22Rv1 (cell line): ENCODE results near the gene DACH1.

ENCODE experiments used
- ZFX ChIP-seq: fragments of 450-650 bp; IDR thresholded peaks from 2 replicates; pipeline ENCODE4 v1.6.1; 2017; ENCODE audit warnings: antibody characterized with exemption, borderline replicate concordance
- TF ChIP-seq, protein P1 (sequence below): fragments of 450-650 bp; IDR thresholded peaks from 2 replicates; pipeline ENCODE4 v1.5.1; 2017; ENCODE audit warnings: mild to moderate bottlenecking

DNA sequence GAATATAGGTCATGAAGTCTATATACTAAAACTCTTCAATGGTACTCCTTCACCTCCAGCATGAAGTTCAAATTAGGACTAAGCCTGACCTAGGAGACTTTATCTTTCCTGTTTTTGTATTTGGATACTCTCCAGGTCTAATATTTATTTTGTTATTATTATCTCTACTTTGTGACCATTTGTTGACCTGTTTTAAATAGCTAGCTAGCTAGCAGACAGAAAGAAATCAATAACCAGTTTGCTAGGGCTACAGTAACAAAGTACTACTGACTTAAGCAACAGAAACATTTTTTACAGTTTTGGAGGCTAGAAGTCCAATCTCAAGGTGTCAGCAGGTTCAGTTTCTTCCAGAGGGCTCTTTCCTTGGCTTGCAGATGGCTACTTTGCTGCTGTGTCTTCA lies 15.1 kb upstream of the DACH1 start:
- TF ChIP-seq, protein P1, sequence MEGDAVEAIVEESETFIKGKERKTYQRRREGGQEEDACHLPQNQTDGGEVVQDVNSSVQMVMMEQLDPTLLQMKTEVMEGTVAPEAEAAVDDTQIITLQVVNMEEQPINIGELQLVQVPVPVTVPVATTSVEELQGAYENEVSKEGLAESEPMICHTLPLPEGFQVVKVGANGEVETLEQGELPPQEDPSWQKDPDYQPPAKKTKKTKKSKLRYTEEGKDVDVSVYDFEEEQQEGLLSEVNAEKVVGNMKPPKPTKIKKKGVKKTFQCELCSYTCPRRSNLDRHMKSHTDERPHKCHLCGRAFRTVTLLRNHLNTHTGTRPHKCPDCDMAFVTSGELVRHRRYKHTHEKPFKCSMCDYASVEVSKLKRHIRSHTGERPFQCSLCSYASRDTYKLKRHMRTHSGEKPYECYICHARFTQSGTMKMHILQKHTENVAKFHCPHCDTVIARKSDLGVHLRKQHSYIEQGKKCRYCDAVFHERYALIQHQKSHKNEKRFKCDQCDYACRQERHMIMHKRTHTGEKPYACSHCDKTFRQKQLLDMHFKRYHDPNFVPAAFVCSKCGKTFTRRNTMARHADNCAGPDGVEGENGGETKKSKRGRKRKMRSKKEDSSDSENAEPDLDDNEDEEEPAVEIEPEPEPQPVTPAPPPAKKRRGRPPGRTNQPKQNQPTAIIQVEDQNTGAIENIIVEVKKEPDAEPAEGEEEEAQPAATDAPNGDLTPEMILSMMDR: no peak
- TF ChIP-seq ZFX: no peak
